CD4-positive, alpha-beta memory T cell (primary cell): Measurements from ENCODE around the gene ZNF646. TPM values are rescaled to one million over a fixed set of nuclear protein-coding genes. Genes with fewer than 3 reads are reported as not detected.

Experiments used
- CTCF ChIA-PET: fragments of 350-600 bp; sonication (Branson Sonifier 250); formaldehyde crosslinking; loops from one replicate; lab custom pipeline; 2021; ENCODE audit warnings: inconsistent platforms; ENCODE audit not compliant: partially characterized antibody; lab: Charles Lee
- POLR2A ChIA-PET: fragments of 350-600 bp; sonication (Branson Sonifier 250); formaldehyde crosslinking; loops from one replicate; lab custom pipeline; 2021; ENCODE audit not compliant: partially characterized antibody; lab: Charles Lee
- DNase-seq, 5 donors: peaks; one replicate each; pipeline versions ENCODE4 v3.0.0 to v3.0.0-alpha.2; 2020 to 2022; ENCODE audit warnings: mixed read lengths in 1 of 5
- H3K27ac ChIP-seq: one replicate; pipeline ENCODE4 v1.7.0; 2013; ENCODE audit warnings: low read depth, low read length
- H3K27me3 ChIP-seq: 2 replicates; pipeline ENCODE4 v1.7.0; 2013; ENCODE audit warnings: mild to moderate bottlenecking, low read length, moderate library complexity; ENCODE audit not compliant: insufficient read depth
- H3K36me3 ChIP-seq: 2 replicates; pipeline ENCODE4 v1.7.0; 2013; ENCODE audit warnings: mild to moderate bottlenecking, low read length, moderate library complexity; ENCODE audit not compliant: insufficient read depth
- H3K4me1 ChIP-seq: 2 replicates; pipeline ENCODE4 v1.7.0; 2013; ENCODE audit warnings: mild to moderate bottlenecking, low read length, moderate library complexity; ENCODE audit not compliant: insufficient read depth
- H3K4me3 ChIP-seq, 2 donors: one replicate each; pipeline ENCODE4 v1.7.0; 2013; ENCODE audit warnings: low read length in 2 of 2, mild to moderate bottlenecking in 1 of 2
- H3K9me3 ChIP-seq, 2 donors: one replicate each; pipeline ENCODE4 v1.7.0; 2013; ENCODE audit warnings: low read length in 2 of 2, control low read depth in 1 of 2; ENCODE audit not compliant: control insufficient read depth in 1 of 2
- H3K27ac Mint-ChIP-seq, 7 donors: one replicate each; pipeline ENCODE4 v1.8.0; 2020 to 2021; ENCODE audit warnings: mixed read lengths in 7 of 7, mild to moderate bottlenecking in 6 of 7, inconsistent platforms in 3 of 7, moderate library complexity in 3 of 7
- H3K27me3 Mint-ChIP-seq, 2 donors: one replicate each; pipeline ENCODE4 v1.8.0; 2020 to 2021; ENCODE audit warnings: mixed read lengths in 2 of 2
- H3K36me3 Mint-ChIP-seq, 2 donors: one replicate each; pipeline ENCODE4 v1.8.0; 2020 to 2021; ENCODE audit warnings: mixed read lengths in 2 of 2, inconsistent platforms in 1 of 2, mild to moderate bottlenecking in 1 of 2
- H3K4me1 Mint-ChIP-seq, 4 donors: one replicate each; pipeline ENCODE4 v1.8.0; 2020 to 2021; ENCODE audit warnings: mixed read lengths in 4 of 4, mild to moderate bottlenecking in 1 of 4
- H3K4me3 Mint-ChIP-seq, 8 donors: one replicate each; pipeline ENCODE4 v1.8.0; 2020 to 2021; ENCODE audit warnings: mixed read lengths in 8 of 8, mild to moderate bottlenecking in 7 of 8, moderate library complexity in 6 of 8, inconsistent platforms in 3 of 8
- H3K9me3 Mint-ChIP-seq, 8 donors: one replicate each; pipeline ENCODE4 v1.8.0; 2020 to 2021; ENCODE audit warnings: mixed read lengths in 8 of 8, mild to moderate bottlenecking in 5 of 8, inconsistent platforms in 3 of 8, moderate library complexity in 1 of 8
- intact Hi-C: fragments of 100-400 bp; cut with micrococcal nuclease; formaldehyde crosslinking; loops from one replicate; pipeline ENCODE4 v1.15.1; 2023
- polyA plus RNA-seq, 2 donors: library from polyadenylated mRNA; unstranded; fragments of 300-500 nt; fragmentation: Illumina TruSeq; gene quantifications; one replicate each; pipeline ENCODE4 v1.2.3, GENCODE V29; 2021
- total RNA-seq, 2 experiments: library from RNA; stranded (reverse); gene quantifications; one replicate each; pipeline ENCODE4 v1.2.3, GENCODE V29; 2021

The ZNF646 gene, protein sequence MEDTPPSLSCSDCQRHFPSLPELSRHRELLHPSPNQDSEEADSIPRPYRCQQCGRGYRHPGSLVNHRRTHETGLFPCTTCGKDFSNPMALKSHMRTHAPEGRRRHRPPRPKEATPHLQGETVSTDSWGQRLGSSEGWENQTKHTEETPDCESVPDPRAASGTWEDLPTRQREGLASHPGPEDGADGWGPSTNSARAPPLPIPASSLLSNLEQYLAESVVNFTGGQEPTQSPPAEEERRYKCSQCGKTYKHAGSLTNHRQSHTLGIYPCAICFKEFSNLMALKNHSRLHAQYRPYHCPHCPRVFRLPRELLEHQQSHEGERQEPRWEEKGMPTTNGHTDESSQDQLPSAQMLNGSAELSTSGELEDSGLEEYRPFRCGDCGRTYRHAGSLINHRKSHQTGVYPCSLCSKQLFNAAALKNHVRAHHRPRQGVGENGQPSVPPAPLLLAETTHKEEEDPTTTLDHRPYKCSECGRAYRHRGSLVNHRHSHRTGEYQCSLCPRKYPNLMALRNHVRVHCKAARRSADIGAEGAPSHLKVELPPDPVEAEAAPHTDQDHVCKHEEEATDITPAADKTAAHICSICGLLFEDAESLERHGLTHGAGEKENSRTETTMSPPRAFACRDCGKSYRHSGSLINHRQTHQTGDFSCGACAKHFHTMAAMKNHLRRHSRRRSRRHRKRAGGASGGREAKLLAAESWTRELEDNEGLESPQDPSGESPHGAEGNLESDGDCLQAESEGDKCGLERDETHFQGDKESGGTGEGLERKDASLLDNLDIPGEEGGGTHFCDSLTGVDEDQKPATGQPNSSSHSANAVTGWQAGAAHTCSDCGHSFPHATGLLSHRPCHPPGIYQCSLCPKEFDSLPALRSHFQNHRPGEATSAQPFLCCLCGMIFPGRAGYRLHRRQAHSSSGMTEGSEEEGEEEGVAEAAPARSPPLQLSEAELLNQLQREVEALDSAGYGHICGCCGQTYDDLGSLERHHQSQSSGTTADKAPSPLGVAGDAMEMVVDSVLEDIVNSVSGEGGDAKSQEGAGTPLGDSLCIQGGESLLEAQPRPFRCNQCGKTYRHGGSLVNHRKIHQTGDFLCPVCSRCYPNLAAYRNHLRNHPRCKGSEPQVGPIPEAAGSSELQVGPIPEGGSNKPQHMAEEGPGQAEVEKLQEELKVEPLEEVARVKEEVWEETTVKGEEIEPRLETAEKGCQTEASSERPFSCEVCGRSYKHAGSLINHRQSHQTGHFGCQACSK (N-terminal part only)
- total RNA-seq, result 10 to 100 TPM; 46.9 to 47.0 TPM
- 1 to 10 TPM in 1 of 2 donors, under 1 TPM in 1; 0.77 to 8.9 TPM for polyA plus RNA-seq

DNA sequence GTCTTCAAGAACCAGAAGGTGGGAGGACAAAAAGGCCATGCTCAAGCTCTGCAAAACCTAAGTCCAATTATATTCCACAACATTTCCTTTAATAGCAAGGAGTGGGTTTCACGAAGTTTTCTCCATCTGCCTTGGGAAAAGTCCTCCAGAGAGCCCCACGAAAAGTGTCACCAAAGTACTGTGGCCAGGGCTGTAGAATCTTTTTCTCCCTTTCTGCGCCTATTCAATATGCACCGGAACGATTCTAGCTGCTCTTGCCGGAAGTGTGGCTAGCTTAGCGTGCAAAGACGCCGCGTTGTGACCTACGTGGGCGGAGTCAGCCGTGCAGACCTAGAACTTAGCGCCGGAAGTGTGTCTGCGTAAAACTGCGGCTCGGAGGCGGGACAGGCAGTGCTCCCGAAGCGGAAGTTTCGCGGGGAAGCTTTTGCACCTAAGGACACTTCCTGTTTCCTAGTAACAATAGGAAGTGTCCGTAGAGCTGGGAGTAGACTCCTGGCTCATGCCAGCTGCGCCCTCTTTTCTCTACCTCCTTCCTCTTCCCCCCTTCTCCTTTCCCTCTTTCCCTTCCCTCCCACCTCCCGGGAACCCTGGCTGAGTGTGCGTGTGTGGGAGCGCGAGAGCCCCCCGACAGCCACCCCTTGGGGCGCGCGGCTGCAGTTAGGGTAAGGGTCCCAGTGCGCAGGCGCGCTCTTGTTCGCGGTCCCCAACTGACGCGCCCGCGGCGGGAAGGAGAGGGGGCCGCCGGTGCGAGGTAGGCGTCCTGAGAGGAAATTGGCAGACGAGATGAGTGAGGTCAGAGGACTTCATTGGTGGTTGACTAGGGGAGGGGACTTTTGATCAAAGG is at the start of gene ZNF646, which contains the start of gene ZNF668:
ZNF646 (plus strand) TSS at position 453 of the 844 bp plus-strand sequence. CDS start 1,903 bp downstream, outside the sequence.
ZNF668 (minus strand) TSS at position 271 of the 844 bp plus-strand sequence. CDS start 9,781 bp downstream, outside the sequence.
- Histone ChIP-seq H3K36me3 (peaks cover 32% of the 10 kb centered on the region), H3K27me3 (no peaks in the 10 kb centered on the region), H3K4me1 (peaks cover 27% of the 10 kb centered on the region), H3K9me3 (no peaks in the 10 kb centered on the region), H3K4me3 (peak within 1 kb of the TSS; percentile 81 to 86), H3K27ac (peak within 1 kb of the TSS; percentile 87)
- Mint-ChIP-seq H3K4me3 (peak within 1 kb of the TSS; percentile 92 to 99 (median 97)), H3K27ac (peak within 1 kb of the TSS; percentile 93 to 99 (median 98)), H3K27me3 (peaks cover 0 to 2% of the 10 kb centered on the region in 2 donors), H3K9me3 (peaks cover 0 to 2% (median 0%) of the 10 kb centered on the region in 8 donors), H3K4me1 (peaks cover 20 to 58% (median 30%) of the 10 kb centered on the region in 4 donors), H3K36me3 (peaks cover 6 to 51% of the 10 kb centered on the region in 2 donors)
- intact Hi-C loops, result loop anchor here (1.0 kb wide), 10 partner anchors 20 to 795 kb away; partner anchors contain the start of genes ARMC5, CFAP119, FUS and KAT8
- DNase-seq, result peak; percentile 94 to 99 (median 98)
- POLR2A ChIA-PET, result interaction anchor here (0.8 to 4.2 kb wide), 36 partner anchors 10 to 799 kb away, joined by 3 to 74 read pairs (median 6); partner anchors contain the start of genes ARMC5, BCKDK, FBRS and FUS
- CTCF ChIA-PET, result interaction anchor here (0.9 to 1.9 kb wide), 6 partner anchors 43 to 124 kb away, joined by 3 to 10 read pairs (median 4); partner anchors contain the start of genes HSD3B7 and KAT8

DNA sequence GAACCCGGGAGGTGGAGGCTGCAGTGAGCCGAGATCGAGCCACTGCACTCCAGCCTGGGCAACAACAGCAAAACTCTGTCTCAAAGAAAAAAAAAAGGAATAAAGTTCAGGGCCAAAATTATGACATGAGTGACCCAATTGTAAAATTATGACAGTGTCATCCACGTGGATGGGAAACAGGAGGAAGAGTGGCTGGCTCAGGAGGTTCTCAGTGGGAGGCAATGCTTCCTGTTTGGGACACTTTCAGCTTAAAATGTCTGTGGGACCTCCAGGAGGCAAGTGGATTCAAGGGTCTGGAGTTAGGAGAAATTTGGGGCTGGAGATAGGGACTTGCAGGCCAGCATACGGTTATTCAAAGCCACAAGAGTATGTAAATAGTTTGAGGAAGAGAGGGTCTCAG is 48.9 kb upstream of the ZNF646 start:
- Mint-ChIP-seq H3K27ac (peak overlapping the region in 1 of 7 donors; percentile 49), H3K36me3 (no peaks in the 10 kb centered on the region), H3K4me3 (no peak overlapping the region), H3K27me3 (no peaks in the 10 kb centered on the region), H3K9me3 (no peaks in the 10 kb centered on the region), H3K4me1 (no peaks in the 10 kb centered on the region)
- Histone ChIP-seq H3K4me3 (no peak overlapping the region), H3K4me1 (no peaks in the 10 kb centered on the region), H3K27me3 (no peaks in the 10 kb centered on the region), H3K27ac (no peak overlapping the region), H3K36me3 (no peaks in the 10 kb centered on the region), H3K9me3 (no peaks in the 10 kb centered on the region)
- intact Hi-C loops, result no loop called here
- DNase-seq, result no peak
- POLR2A ChIA-PET, result interaction anchor here (1.0 kb wide), 1 partner anchor 177 kb away, joined by 3 read pairs; no protein-coding TSS in a partner anchor
- CTCF ChIA-PET, result no interaction called here

DNA sequence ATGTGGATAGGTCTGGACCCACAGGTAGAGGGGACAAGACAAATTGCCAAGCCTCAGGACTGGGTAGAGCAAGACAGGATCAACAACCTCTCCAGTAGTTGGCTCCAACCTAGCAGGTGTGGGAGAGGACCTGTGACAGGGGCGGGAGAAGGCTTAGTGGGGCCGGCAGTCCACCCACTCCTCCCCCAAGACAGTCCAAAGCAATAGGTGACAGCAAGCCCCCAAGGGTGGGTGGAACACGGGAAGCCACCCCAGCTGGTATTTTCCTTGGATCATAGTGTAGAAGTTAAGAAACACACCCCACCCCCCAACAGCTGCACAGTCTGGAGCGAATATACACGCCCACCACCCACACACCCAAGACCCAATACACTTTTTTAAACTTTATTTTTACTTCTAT is 45.0 kb upstream of the ZNF646 start:
- no peaks in the 10 kb centered on the region for H3K27me3 ChIP-seq
- DNase-seq, result no peak
- Mint-ChIP-seq H3K4me1 (peaks cover 5 to 25% (median 13%) of the 10 kb centered on the region in 4 donors), H3K36me3 (peaks cover 0 to 14% of the 10 kb centered on the region in 2 donors), H3K27ac (peak overlapping the region in 1 of 7 donors; percentile 48), H3K9me3 (peaks cover 0 to 6% (median 0%) of the 10 kb centered on the region in 8 donors), H3K27me3 (no peaks in the 10 kb centered on the region), H3K4me3 (no peak overlapping the region)
- ChIA-PET POLR2A (no interaction called here), CTCF (no interaction called here)
- H3K27ac ChIP-seq, result no peak overlapping the region
- H3K36me3 ChIP-seq, result no peaks in the 10 kb centered on the region
- intact Hi-C loops, result no loop called here
- H3K4me3 ChIP-seq, result no peak overlapping the region
- peaks cover 13% of the 10 kb centered on the region for H3K4me1 ChIP-seq
- no peaks in the 10 kb centered on the region for H3K9me3 ChIP-seq

DNA sequence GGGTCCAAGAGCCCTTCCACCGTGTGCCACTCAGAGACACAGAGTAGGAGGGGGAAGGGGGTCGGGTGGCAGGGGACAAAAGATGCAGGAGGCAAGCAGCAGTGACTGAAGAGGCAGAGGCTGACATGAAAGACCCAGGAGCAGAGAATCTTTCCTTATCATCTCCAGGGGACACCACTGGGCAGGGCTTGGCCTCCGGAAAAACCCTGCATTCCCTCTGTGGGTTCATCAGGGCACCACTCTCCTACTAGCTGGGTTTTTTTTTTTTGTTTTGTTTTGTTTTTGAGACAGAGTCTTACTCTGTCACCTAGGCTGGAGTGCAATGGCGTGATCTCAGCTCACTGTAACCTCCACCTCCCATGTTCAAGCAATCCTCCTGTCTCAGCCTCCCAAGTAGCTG is 42.9 kb upstream of the ZNF646 start:
- H3K27ac ChIP-seq, result no peak overlapping the region
- no peaks in the 10 kb centered on the region for H3K9me3 ChIP-seq
- no peaks in the 10 kb centered on the region for H3K27me3 Mint-ChIP-seq
- no peaks in the 10 kb centered on the region for H3K27me3 ChIP-seq
- no peak overlapping the region for H3K4me3 ChIP-seq
- H3K9me3 Mint-ChIP-seq, result peaks cover 0 to 6% (median 0%) of the 10 kb centered on the region in 8 donors
- H3K27ac Mint-ChIP-seq, result peak overlapping the region in 5 of 7 donors; percentile 42 to 98 (median 79)
- peaks cover 24% of the 10 kb centered on the region for H3K4me1 ChIP-seq
- H3K36me3 ChIP-seq, result peaks cover 8% of the 10 kb centered on the region
- peaks cover 4 to 22% of the 10 kb centered on the region in 2 donors for H3K36me3 Mint-ChIP-seq
- peak overlapping the region in 1 of 8 donors; percentile 96 for H3K4me3 Mint-ChIP-seq
- POLR2A ChIA-PET, result interaction anchor here (1.5 to 6.9 kb wide), 2 partner anchors 42 to 111 kb away, joined by 6 to 74 read pairs; partner anchors contain the start of genes ZNF646 and ZNF668
- H3K4me1 Mint-ChIP-seq, result peaks cover 5 to 32% (median 19%) of the 10 kb centered on the region in 4 donors
- intact Hi-C loops, result loop anchor here (5.0 kb wide), 1 partner anchor 836 kb away; no protein-coding TSS in a partner anchor
- no peak for DNase-seq
- CTCF ChIA-PET, result no interaction called here

DNA sequence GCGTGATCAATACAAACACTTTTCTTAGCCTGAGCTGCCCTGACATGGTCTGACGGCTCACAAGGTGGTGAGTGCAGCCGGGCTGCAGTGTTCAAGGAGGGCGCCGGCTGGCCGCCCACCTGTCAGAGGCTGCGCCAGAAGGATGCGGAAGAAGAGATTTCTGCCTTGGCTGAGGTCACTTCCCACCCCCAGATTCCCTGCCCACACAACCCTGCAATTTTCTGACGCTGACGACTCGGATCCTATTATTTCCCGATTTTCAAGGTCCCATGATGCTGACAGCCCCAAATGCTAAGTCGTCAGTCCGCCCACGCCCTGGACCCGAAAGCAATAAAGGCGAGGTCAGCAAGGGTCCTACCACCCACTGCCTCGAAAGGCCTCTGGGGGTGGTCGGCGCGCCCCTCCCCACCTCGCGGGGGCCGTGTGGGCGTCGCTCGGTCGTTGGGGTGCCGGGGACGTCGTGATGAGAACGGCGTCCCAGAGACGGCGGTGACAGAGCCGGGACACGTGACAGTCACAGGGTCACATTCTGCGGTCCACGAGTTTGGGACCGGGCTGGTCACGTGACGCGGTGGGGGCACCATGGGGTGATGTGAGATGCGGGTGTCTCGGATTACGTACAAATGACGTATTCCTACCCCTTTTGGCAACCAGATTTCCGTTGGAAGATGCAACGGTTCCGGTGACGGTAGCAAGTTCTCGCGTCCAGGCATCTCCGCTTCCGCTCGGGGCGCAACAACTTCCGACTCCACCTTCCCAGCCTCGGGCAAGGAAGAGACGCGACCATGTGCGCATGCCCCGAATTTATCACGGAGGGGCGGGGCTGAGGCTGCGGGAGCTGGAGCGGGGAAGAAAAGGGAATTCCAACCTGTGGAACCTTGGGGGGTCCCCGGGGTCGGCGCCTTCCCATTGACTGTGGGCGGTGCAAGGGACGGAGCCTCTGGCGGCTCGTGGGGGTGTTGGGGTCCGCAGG is 41.2 kb upstream of the ZNF646 start, which contains the start of gene STX4:
STX4 (plus strand) TSS at position 823 of the 973 bp plus-strand sequence. CDS start 248 bp downstream, outside the sequence.
- peaks cover 0 to 6% (median 0%) of the 10 kb centered on the region in 8 donors for H3K9me3 Mint-ChIP-seq
- peak; percentile 95 to 100 (median 98) for DNase-seq
- Histone ChIP-seq H3K27ac (peak within 1 kb of the TSS; percentile 86), H3K9me3 (no peaks in the 10 kb centered on the region), H3K36me3 (peaks cover 12% of the 10 kb centered on the region), H3K27me3 (no peaks in the 10 kb centered on the region), H3K4me1 (peaks cover 24% of the 10 kb centered on the region), H3K4me3 (peak within 1 kb of the TSS; percentile 83 to 97)
- peak within 1 kb of the TSS; percentile 93 to 98 (median 98) for H3K27ac Mint-ChIP-seq
- no peaks in the 10 kb centered on the region for H3K27me3 Mint-ChIP-seq
- H3K4me1 Mint-ChIP-seq, result peaks cover 6 to 38% (median 22%) of the 10 kb centered on the region in 4 donors
- POLR2A ChIA-PET, result interaction anchor here (1.0 to 6.9 kb wide), 10 partner anchors 9 to 427 kb away, joined by 3 to 74 read pairs (median 5); partner anchors contain the start of genes ARMC5, FUS, KAT8 and SETD1A
- peaks cover 9 to 29% of the 10 kb centered on the region in 2 donors for H3K36me3 Mint-ChIP-seq
- CTCF ChIA-PET, result no interaction called here
- peak within 1 kb of the TSS; percentile 91 to 98 (median 95) for H3K4me3 Mint-ChIP-seq
- intact Hi-C loops, result loop anchor here (1.0 to 5.0 kb wide), 9 partner anchors 36 to 834 kb away; partner anchors contain the start of genes ARMC5, FBXL19, SETD1A and ZNF646
